Kidney (tissue), 14 donors: ENCODE results near the gene RNF157. TPM values are rescaled to one million over a fixed set of nuclear protein-coding genes. Genes with fewer than 3 reads are reported as not detected.
A peak's percentile ranks its signal among the peaks of the same experiment; 100 is the strongest.

ENCODE experiments used
- DNase-seq, 5 donors: peaks; one replicate each; pipeline ENCODE4 v3.0.0-alpha.2; 2013 to 2020
- FAIRE-seq: peaks from 2 replicates; lab custom pipeline; 2012; peaks lifted over from hg19 to GRCh38; lab: Jason Lieb, UNC
- H3K27ac ChIP-seq, 2 donors: one replicate each; pipeline ENCODE4 v1.7.0; 2013; ENCODE audit warnings: low read depth in 2 of 2, low read length in 2 of 2, inconsistent platforms in 1 of 2
- H3K27me3 ChIP-seq: one replicate; pipeline ENCODE4 v1.7.1; 2013; ENCODE audit warnings: low read length, inconsistent platforms; ENCODE audit not compliant: control insufficient read depth, insufficient read depth
- H3K36me3 ChIP-seq, 3 donors: one replicate each; pipeline versions ENCODE4 v1.7.0 to v1.7.1; 2013; ENCODE audit warnings: low read length in 3 of 3, control low read depth in 1 of 3, inconsistent platforms in 1 of 3; ENCODE audit not compliant: insufficient read depth in 3 of 3, control insufficient read depth in 2 of 3
- H3K4me1 ChIP-seq, 3 donors: one replicate each; pipeline versions ENCODE4 v1.7.0 to v1.7.1; 2013; ENCODE audit warnings: low read length in 3 of 3, inconsistent platforms in 1 of 3, low read depth in 1 of 3; ENCODE audit not compliant: control insufficient read depth in 2 of 3, insufficient read depth in 2 of 3
- H3K4me3 ChIP-seq, 3 donors: one replicate each; pipeline versions ENCODE4 v1.7.0 to v1.8.1; 2013; ENCODE audit warnings: low read length in 3 of 3, control low read depth in 1 of 3, inconsistent platforms in 1 of 3
- H3K9ac ChIP-seq, 3 donors: one replicate each; pipeline versions ENCODE4 v1.7.0 to v1.7.1; 2013; ENCODE audit warnings: low read length in 3 of 3, control low read depth in 1 of 3, inconsistent platforms in 1 of 3
- H3K9me3 ChIP-seq, 3 donors: one replicate each; pipeline versions ENCODE4 v1.7.0 to v1.7.1; 2013; ENCODE audit warnings: low read length in 3 of 3, control low read depth in 1 of 3, inconsistent platforms in 1 of 3; ENCODE audit not compliant: control insufficient read depth in 2 of 3, insufficient read depth in 1 of 3
- CTCF ChIP-seq: IDR thresholded peaks from 3 replicates; pipeline ENCODE4 v1.5.1; 2012; ENCODE audit warnings: mild to moderate bottlenecking, moderate library complexity, borderline replicate concordance; ENCODE audit not compliant: insufficient read depth; ENCODE audit errors: extremely low read depth
- intact Hi-C: fragments of 100-400 bp; cut with DNase I; formaldehyde crosslinking; loops from one replicate; pipeline ENCODE4 v1.11.1; 2022
- polyA plus RNA-seq: library from polyadenylated mRNA; stranded (reverse); fragments of 350-450 nt; fragmentation: Illumina TruSeq; extraction: RNeasy Lipid Tissue Mini Kit (QIAGEN cat#74804); gene quantifications from one replicate; pipeline ENCODE4 v1.2.3, GENCODE V29; 2014; ENCODE audit warnings: low read depth, low replicate concordance; ENCODE audit not compliant: insufficient read depth
- total RNA-seq: library from RNA; stranded (reverse); fragmentation: NEBNext Ultra II Directional; extraction: Animal tissue kit (Norgen Biotek cat#: 25700); gene quantifications from one replicate; pipeline ENCODE4 v1.2.1, GENCODE V29; 2021
- donor health status: control.
- donor health status: control.
- donor health status: control.
- donor health status: control.
- donor health status: control.
- donor health status: DM: yes; HTN: yes; CAD: no.
- donor health status: Normal renal cell carcinoma (clear cell type).

The RNF157 gene
- total and polyA plus RNA-seq, 2 donors from 2014 or later = 4.8 to 12.4 TPM

DNA sequence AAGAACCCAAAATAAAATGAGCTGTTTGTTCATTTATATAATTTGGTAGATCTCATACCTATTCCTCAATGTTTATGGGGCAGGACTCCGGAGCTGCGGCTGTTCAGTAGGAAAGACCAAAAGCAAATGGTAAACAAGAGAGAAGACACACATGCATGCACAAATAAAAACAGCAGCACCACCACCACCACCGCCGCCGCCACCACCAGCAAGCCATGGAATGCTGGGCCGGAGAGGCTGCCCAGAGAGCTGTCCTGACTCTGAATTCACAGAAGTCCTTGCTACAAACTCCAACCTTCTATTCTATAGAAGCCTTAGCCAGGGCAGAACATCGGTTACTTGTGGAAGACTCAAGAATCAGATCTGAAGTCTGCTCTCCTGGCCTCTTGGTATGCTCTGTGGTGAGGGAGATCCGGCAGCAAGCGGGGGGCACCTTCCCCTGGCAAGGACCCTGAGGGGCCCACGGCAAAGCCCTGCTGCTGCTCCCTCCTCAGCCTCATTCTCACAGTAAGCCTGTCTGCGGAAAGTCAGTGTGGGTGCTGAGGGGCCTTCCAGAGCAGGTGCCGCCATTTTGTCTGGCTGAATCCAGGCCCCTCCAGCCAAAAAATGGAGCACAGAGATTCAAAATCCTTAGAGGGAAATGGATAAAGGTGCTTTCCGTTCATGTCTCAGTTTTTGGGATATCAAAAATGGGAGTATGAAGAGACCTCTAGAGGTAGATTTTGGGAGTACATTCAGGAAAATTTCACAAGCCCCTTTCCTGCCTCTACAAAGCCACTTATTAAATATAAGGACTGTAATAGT, 92.9 kb downstream of the RNF157 start:
- H3K27me3 ChIP-seq = no peaks in the 10 kb centered on the region
- H3K27ac ChIP-seq = no peak overlapping the region
- peak; percentile 26 for TF ChIP-seq CTCF
- H3K4me3 ChIP-seq = no peak overlapping the region
- DNase-seq (peak in 1 of 5 donors; percentile 52), FAIRE-seq (no peak)
- peaks cover 0 to 8% (median 0%) of the 10 kb centered on the region in 3 donors for H3K4me1 ChIP-seq
- H3K9me3 ChIP-seq = no peaks in the 10 kb centered on the region
- H3K36me3 ChIP-seq = no peaks in the 10 kb centered on the region
- H3K9ac ChIP-seq = no peak overlapping the region
- intact Hi-C loops = no loop called here

GRCh38 chr17:76146053-76146851, 94.0 kb downstream of the RNF157 start:
- no peak for DNase-seq
- Histone ChIP-seq H3K27ac (no peak overlapping the region), H3K4me1 (peaks cover 0 to 15% (median 3%) of the 10 kb centered on the region in 3 donors), H3K9me3 (no peaks in the 10 kb centered on the region), H3K36me3 (no peaks in the 10 kb centered on the region), H3K27me3 (no peaks in the 10 kb centered on the region), H3K4me3 (no peak overlapping the region), H3K9ac (no peak overlapping the region)
- intact Hi-C loops = no loop called here
- FAIRE-seq = no peak
- TF ChIP-seq CTCF = no peak

- H3K27me3 ChIP-seq = no peaks in the 10 kb centered on the region
- H3K36me3 ChIP-seq = no peaks in the 10 kb centered on the region
- no peak overlapping the region for H3K4me3 ChIP-seq
- DNase-seq = no peak
- no peak overlapping the region for H3K9ac ChIP-seq
- H3K9me3 ChIP-seq = no peaks in the 10 kb centered on the region
- FAIRE-seq = no peak
- H3K27ac ChIP-seq = no peak overlapping the region
- no peak for TF ChIP-seq CTCF
- intact Hi-C loops = no loop called here
- H3K4me1 ChIP-seq = peaks cover 0 to 16% (median 3%) of the 10 kb centered on the region in 3 donors
These were observed 94.9 kb downstream of the RNF157 start for GRCh38 chr17:76145231-76146052.
